ENCODE measurements around the gene PRR5L.

Gene PRR5L

DNA sequence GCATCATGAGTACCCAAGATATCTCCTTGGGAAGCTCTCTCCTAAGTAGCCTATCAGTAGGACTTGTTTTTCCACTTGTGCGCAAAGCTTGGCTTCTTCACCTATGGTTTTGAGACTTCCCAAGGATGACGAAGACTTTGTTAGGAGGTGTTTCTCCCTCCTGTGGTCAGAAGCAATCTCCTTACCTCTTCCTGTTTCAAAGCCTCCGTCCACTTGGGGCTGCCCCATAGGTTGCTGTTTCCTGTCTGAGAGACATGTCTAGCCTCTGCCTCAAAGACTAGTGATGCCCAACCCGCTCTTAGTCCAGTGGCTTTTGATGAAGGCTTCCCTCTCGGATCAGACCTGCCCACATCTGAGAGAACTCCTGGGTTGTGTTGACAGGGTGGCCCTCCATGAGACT is 121.1 kb downstream of the PRR5L start:
- H3K9ac ChIP-seq (ENCODE audit: low read length), result no peak overlapping the region
- peak overlapping the region; percentile 21 for H2BK12ac ChIP-seq (ENCODE audit: low read length)
- H2BK120ac ChIP-seq (ENCODE audit: insufficient read depth, low read length, poor library complexity), result no peak overlapping the region
- peaks cover 5 to 16% of the 10 kb centered on the region in 2 experiments for H3K36me3 ChIP-seq (ENCODE audit: control insufficient read depth in 1 of 2, insufficient read depth in 2 of 2, low read length in 2 of 2)
- H3K4me2 ChIP-seq (ENCODE audit: low read length), result no peak overlapping the region
- no peaks in the 10 kb centered on the region for H3K27me3 ChIP-seq (ENCODE audit: insufficient read depth, low read length)
- DNase-seq, result no peak
- peaks cover 9 to 11% of the 10 kb centered on the region in 2 experiments for H3K4me1 ChIP-seq (ENCODE audit: control insufficient read depth in 1 of 2, insufficient read depth in 2 of 2, low read length in 2 of 2)
- H3K9me3 ChIP-seq (ENCODE audit: insufficient read depth, low read depth, low read length), result peaks cover 2% of the 10 kb centered on the region
- H4K8ac ChIP-seq (ENCODE audit: low read depth, low read length), result no peak overlapping the region
- peaks cover 14% of the 10 kb centered on the region for H3K79me1 ChIP-seq (ENCODE audit: low read length)
- WGBS (ENCODE audit: extremely low coverage, insufficient coverage, insufficient read length), result no CpG with 5 or more reads among the region's 5 CpGs
- no peak overlapping the region for H2AFZ ChIP-seq (ENCODE audit: insufficient read depth, low read length, poor library complexity)
- no peak overlapping the region for H2AK5ac ChIP-seq (ENCODE audit: low read length)
- H3K14ac ChIP-seq (ENCODE audit: low read length), result no peak overlapping the region
- no peak overlapping the region for H4K12ac ChIP-seq (ENCODE audit: low read depth, low read length)
- peaks cover under 1% of the 10 kb centered on the region for H3K79me2 ChIP-seq (ENCODE audit: control insufficient read depth, insufficient read depth, low read length, poor library complexity)
- H3K27ac ChIP-seq (ENCODE audit: low read depth, low read length), result no peak overlapping the region
- H3K4me3 ChIP-seq (ENCODE audit: low read depth, low read length), result no peak overlapping the region
- no peak overlapping the region for H3K18ac ChIP-seq (ENCODE audit: low read length)
- H4K91ac ChIP-seq (ENCODE audit: low read depth, low read length), result no peak overlapping the region
- H3K4ac ChIP-seq (ENCODE audit: low read depth, low read length), result no peak overlapping the region
- H3K23ac ChIP-seq (ENCODE audit: low read length), result no peak overlapping the region
- no peak overlapping the region for H2BK5ac ChIP-seq (ENCODE audit: low read depth, low read length, poor library complexity)

DNA sequence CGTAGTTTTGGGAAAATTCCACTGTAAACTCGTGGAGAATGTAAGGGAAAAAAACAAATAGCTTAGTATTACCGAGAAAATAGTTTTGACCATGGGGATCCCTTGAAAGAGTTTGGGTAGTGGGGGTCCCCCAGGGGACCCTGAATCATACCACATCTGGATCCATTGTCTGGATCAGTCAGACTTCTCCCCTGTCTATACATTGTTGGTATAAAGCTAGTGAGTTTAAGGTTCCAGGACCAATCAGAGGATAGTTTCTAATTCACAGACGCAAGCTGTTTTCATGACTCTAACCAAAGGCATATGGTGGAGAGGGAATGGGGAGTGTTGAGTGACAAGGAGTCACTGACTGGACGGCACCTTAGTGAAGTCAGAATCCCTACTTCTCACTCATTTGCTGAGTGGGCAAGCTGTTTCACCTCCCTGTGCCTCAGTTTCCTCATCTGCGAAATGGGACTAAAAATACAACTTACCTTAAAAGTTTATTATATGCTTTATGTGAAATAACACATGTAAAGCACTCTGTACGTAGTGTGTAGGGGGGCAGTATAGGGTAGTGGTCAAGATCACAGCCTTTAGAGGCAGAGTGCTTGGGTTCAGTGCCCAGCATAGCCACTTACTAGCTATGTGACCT is 123.8 kb downstream of the PRR5L start:
- Histone ChIP-seq H4K91ac (ENCODE audit: low read depth, low read length) (peak overlapping the region; percentile 95), H3K14ac (ENCODE audit: low read length) (peak overlapping the region; percentile 75), H2BK5ac (ENCODE audit: low read depth, low read length, poor library complexity) (peak overlapping the region; percentile 86), H3K4me3 (ENCODE audit: low read depth, low read length) (no peak overlapping the region), H3K36me3 (ENCODE audit: control insufficient read depth in 1 of 2, insufficient read depth in 2 of 2, low read length in 2 of 2) (peaks cover 2 to 11% of the 10 kb centered on the region in 2 experiments), H2BK12ac (ENCODE audit: low read length) (peak overlapping the region; percentile 96), H3K79me2 (ENCODE audit: control insufficient read depth, insufficient read depth, low read length, poor library complexity) (peaks cover 3% of the 10 kb centered on the region), H3K18ac (ENCODE audit: low read length) (peak overlapping the region; percentile 80), H4K12ac (ENCODE audit: low read depth, low read length) (no peak overlapping the region), H3K4me1 (ENCODE audit: control insufficient read depth in 1 of 2, insufficient read depth in 2 of 2, low read length in 2 of 2) (peaks cover 13 to 16% of the 10 kb centered on the region in 2 experiments), H3K9ac (ENCODE audit: low read length) (no peak overlapping the region), H3K4ac (ENCODE audit: low read depth, low read length) (peak overlapping the region; percentile 70), H4K8ac (ENCODE audit: low read depth, low read length) (no peak overlapping the region), H3K79me1 (ENCODE audit: low read length) (peaks cover 18% of the 10 kb centered on the region), H2AFZ (ENCODE audit: insufficient read depth, low read length, poor library complexity) (no peak overlapping the region), H3K23ac (ENCODE audit: low read length) (no peak overlapping the region), H3K9me3 (ENCODE audit: insufficient read depth, low read depth, low read length) (peaks cover 2% of the 10 kb centered on the region), H3K27ac (ENCODE audit: low read depth, low read length) (peak overlapping the region; percentile 75), H3K4me2 (ENCODE audit: low read length) (no peak overlapping the region), H3K27me3 (ENCODE audit: insufficient read depth, low read length) (no peaks in the 10 kb centered on the region), H2AK5ac (ENCODE audit: low read length) (peak overlapping the region; percentile 95), H2BK120ac (ENCODE audit: insufficient read depth, low read length, poor library complexity) (peak overlapping the region; percentile 75)
- no CpG with 5 or more reads among the region's 7 CpGs for WGBS (ENCODE audit: extremely low coverage, insufficient coverage, insufficient read length)
- DNase-seq, result no peak

DNA sequence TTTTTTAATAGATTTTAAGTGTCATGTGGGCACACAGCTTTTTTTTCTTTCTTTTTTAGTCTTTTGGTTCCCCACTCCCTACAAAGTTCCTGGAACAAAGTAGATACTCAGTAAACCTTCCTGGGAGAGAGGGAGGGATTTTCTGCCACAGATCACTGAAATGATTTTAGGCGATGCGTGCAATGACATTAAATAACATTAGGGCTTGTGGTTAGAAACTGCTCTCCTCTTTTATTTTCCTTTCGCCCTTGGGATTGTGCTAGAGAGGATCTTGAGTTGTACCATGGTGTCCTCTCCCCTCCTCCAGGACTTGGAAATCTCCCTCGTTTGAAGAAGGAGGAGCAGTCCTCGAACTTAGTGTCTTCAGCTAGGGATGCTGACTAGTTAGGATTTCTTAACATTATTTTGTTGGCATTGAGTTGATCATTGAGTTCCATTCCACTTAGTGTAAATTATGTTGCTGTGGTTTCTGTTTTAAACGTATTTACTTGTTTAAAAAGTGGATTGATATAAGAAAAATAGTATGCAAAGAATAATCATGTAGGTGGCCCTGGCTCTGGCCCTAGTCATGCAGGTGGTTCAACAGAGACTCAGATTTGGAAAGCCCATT is 125.6 kb downstream of the PRR5L start:
- WGBS (ENCODE audit: extremely low coverage, insufficient coverage, insufficient read length), result 100% methylated on average over 1 of the region's 6 CpGs
- Histone ChIP-seq H3K4me1 (ENCODE audit: control insufficient read depth in 1 of 2, insufficient read depth in 2 of 2, low read length in 2 of 2) (peaks cover 16% of the 10 kb centered on the region in 2 experiments), H3K36me3 (ENCODE audit: control insufficient read depth in 1 of 2, insufficient read depth in 2 of 2, low read length in 2 of 2) (peaks cover 4 to 11% of the 10 kb centered on the region in 2 experiments), H3K9ac (ENCODE audit: low read length) (no peak overlapping the region), H3K4me2 (ENCODE audit: low read length) (no peak overlapping the region), H4K8ac (ENCODE audit: low read depth, low read length) (peak overlapping the region; percentile 35), H4K12ac (ENCODE audit: low read depth, low read length) (no peak overlapping the region), H2AK5ac (ENCODE audit: low read length) (peak overlapping the region; percentile 49), H3K79me1 (ENCODE audit: low read length) (peaks cover 18% of the 10 kb centered on the region), H3K79me2 (ENCODE audit: control insufficient read depth, insufficient read depth, low read length, poor library complexity) (peaks cover 3% of the 10 kb centered on the region), H3K18ac (ENCODE audit: low read length) (peak overlapping the region; percentile 93), H4K91ac (ENCODE audit: low read depth, low read length) (peak overlapping the region; percentile 91), H3K9me3 (ENCODE audit: insufficient read depth, low read depth, low read length) (peaks cover 2% of the 10 kb centered on the region), H3K23ac (ENCODE audit: low read length) (no peak overlapping the region), H3K27ac (ENCODE audit: low read depth, low read length) (peak overlapping the region; percentile 84), H3K14ac (ENCODE audit: low read length) (peak overlapping the region; percentile 80), H2BK120ac (ENCODE audit: insufficient read depth, low read length, poor library complexity) (peak overlapping the region; percentile 91), H2AFZ (ENCODE audit: insufficient read depth, low read length, poor library complexity) (no peak overlapping the region), H3K27me3 (ENCODE audit: insufficient read depth, low read length) (no peaks in the 10 kb centered on the region), H2BK12ac (ENCODE audit: low read length) (peak overlapping the region; percentile 99), H3K4me3 (ENCODE audit: low read depth, low read length) (no peak overlapping the region), H3K4ac (ENCODE audit: low read depth, low read length) (no peak overlapping the region), H2BK5ac (ENCODE audit: low read depth, low read length, poor library complexity) (peak overlapping the region; percentile 90)
- DNase-seq, result no peak

DNA sequence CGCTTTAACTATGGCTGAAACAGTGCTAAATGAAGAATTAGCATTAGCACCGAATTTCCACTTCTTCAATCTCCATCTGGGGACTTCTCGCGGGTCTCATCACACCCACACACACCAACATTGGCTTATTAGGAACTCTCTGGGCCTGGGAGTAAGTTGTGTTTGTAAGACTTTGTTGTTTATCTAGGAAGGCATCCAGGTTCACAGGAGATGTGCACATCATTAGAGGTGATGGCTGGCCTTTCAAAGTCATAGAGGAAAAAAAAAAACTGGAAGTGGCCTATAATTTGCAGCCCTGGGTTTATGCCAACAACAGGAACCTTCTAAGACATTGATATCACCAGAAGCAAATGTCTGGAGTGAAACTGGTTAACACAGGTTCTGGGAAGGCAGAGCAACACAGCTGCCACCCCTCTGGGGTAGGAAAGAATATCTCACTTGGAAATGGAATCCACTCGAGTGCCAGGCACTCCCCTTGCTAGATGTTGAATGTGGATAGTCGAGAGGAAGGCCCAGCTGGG is 129.5 kb downstream of the PRR5L start:
- no peak overlapping the region for H4K12ac ChIP-seq (ENCODE audit: low read depth, low read length)
- H4K91ac ChIP-seq (ENCODE audit: low read depth, low read length), result no peak overlapping the region
- no peak overlapping the region for H2BK5ac ChIP-seq (ENCODE audit: low read depth, low read length, poor library complexity)
- H3K9ac ChIP-seq (ENCODE audit: low read length), result no peak overlapping the region
- peak overlapping the region; percentile 49 for H2AK5ac ChIP-seq (ENCODE audit: low read length)
- H3K4ac ChIP-seq (ENCODE audit: low read depth, low read length), result no peak overlapping the region
- H3K4me2 ChIP-seq (ENCODE audit: low read length), result no peak overlapping the region
- no peak overlapping the region for H3K23ac ChIP-seq (ENCODE audit: low read length)
- H3K9me3 ChIP-seq (ENCODE audit: insufficient read depth, low read depth, low read length), result no peaks in the 10 kb centered on the region
- no peak overlapping the region for H2BK120ac ChIP-seq (ENCODE audit: insufficient read depth, low read length, poor library complexity)
- H3K4me1 ChIP-seq (ENCODE audit: control insufficient read depth in 1 of 2, insufficient read depth in 2 of 2, low read length in 2 of 2), result peaks cover 11 to 12% of the 10 kb centered on the region in 2 experiments
- H2BK12ac ChIP-seq (ENCODE audit: low read length), result no peak overlapping the region
- no peaks in the 10 kb centered on the region for H3K27me3 ChIP-seq (ENCODE audit: insufficient read depth, low read length)
- peaks cover 4 to 5% of the 10 kb centered on the region in 2 experiments for H3K36me3 ChIP-seq (ENCODE audit: control insufficient read depth in 1 of 2, insufficient read depth in 2 of 2, low read length in 2 of 2)
- DNase-seq, result no peak
- no peak overlapping the region for H3K4me3 ChIP-seq (ENCODE audit: low read depth, low read length)
- WGBS (ENCODE audit: extremely low coverage, insufficient coverage, insufficient read length), result no CpG with 5 or more reads among the region's 6 CpGs
- no peak overlapping the region for H2AFZ ChIP-seq (ENCODE audit: insufficient read depth, low read length, poor library complexity)
- H3K79me2 ChIP-seq (ENCODE audit: control insufficient read depth, insufficient read depth, low read length, poor library complexity), result peaks cover 3% of the 10 kb centered on the region
- no peak overlapping the region for H3K18ac ChIP-seq (ENCODE audit: low read length)
- no peak overlapping the region for H3K27ac ChIP-seq (ENCODE audit: low read depth, low read length)
- no peak overlapping the region for H4K8ac ChIP-seq (ENCODE audit: low read depth, low read length)
- H3K79me1 ChIP-seq (ENCODE audit: low read length), result peaks cover 12% of the 10 kb centered on the region
- H3K14ac ChIP-seq (ENCODE audit: low read length), result no peak overlapping the region

All from trophoblast cell (in vitro differentiated cells and primary cell).